K562 (cell line): ENCODE data around the gene ZNF462. TPM values are rescaled to one million over a fixed set of nuclear protein-coding genes. Genes with fewer than 3 reads are reported as not detected.

ENCODE experiments used
- ATAC-seq: fragments of 200-7000 bp; cut with Tn5 transposase; 3 replicates; pipeline ENCODE4 v1.9.1; 2020; ENCODE audit warnings: moderate library complexity
- BruUV-seq: library from RNA; stranded (reverse); fragments of 400-500 nt; replicated peaks from 2 replicates; lab custom pipeline; 2021; lab: Mats Ljungman, UMichigan
- CTCF ChIA-PET: fragments of 300-600 bp; formaldehyde crosslinking; extraction: SDS; loops from one replicate; lab custom pipeline; 2021; ENCODE audit warnings: low intra/inter-chr PET ratio; lab: Yijun Ruan, JAX
- POLR2A ChIA-PET: fragments of 300-600, 350-650 bp; sonication (Branson Sonifier 250); formaldehyde crosslinking; extraction: SDS; loops from one replicate; lab custom pipeline; 2021; ENCODE audit warnings: antibody characterized with exemption, inconsistent platforms; lab: Yijun Ruan, JAX
- DNase-seq, 4 experiments: peaks; one replicate each; pipeline versions ENCODE4 v3.0.0 to v3.0.0-alpha.2; 2011 to 2018; ENCODE audit warnings: low spot score in 3 of 4, mixed read lengths in 3 of 4; ENCODE audit errors: extremely low read depth in 1 of 4
- FAIRE-seq: peaks from 2 replicates; lab custom pipeline; 2011; peaks lifted over from hg19 to GRCh38; lab: Jason Lieb, UNC
- H2AFZ ChIP-seq: 2 replicates; pipeline ENCODE4 v1.6.0; 2011; ENCODE audit warnings: low read depth, low read length, control low read depth, inconsistent platforms
- H3K27ac ChIP-seq: fragments of 200-600 bp; 3 replicates; pipeline ENCODE4 v1.8.0; 2011; ENCODE audit warnings: low read depth, mild to moderate bottlenecking, control low read depth, inconsistent platforms, low read length, moderate library complexity, mixed read lengths; ENCODE audit errors: extremely low read depth
- H3K27me3 ChIP-seq, 2 experiments: fragments of 300-600 bp in 1 of 2; 2 replicates in 1 of 2; 3 replicates in 1 of 2; pipeline versions ENCODE4 v1.6.0 to v1.8.0; 2011; ENCODE audit warnings: inconsistent platforms in 2 of 2, low read length in 2 of 2, mild to moderate bottlenecking in 1 of 2, mixed read lengths in 1 of 2, moderate library complexity in 1 of 2; ENCODE audit not compliant: control insufficient read depth in 2 of 2, insufficient read depth in 2 of 2
- H3K36me3 ChIP-seq: fragments of 300-600 bp; 3 replicates; pipeline ENCODE4 v1.8.0; 2011; ENCODE audit warnings: mild to moderate bottlenecking, low read length, inconsistent platforms; ENCODE audit not compliant: control insufficient read depth, insufficient read depth
- H3K4me1 ChIP-seq, 2 experiments: fragments of 200-600 bp in 1 of 2; replicated peaks in 1 of 2; 2 replicates in 1 of 2; 3 replicates in 1 of 2; pipeline versions ENCODE4 v1.5.1 to v1.8.0; 2011; ENCODE audit warnings: inconsistent platforms in 2 of 2, low read length in 2 of 2, mild to moderate bottlenecking in 1 of 2, mixed read lengths in 1 of 2, moderate library complexity in 1 of 2; ENCODE audit not compliant: control insufficient read depth in 2 of 2, insufficient read depth in 2 of 2
- H3K4me2 ChIP-seq: 2 replicates; pipeline ENCODE4 v1.6.1; 2011; ENCODE audit warnings: low read length, control low read depth, inconsistent platforms, mixed read lengths; ENCODE audit not compliant: insufficient read depth
- H3K4me3 ChIP-seq: fragments of 200-600 bp; sonication (generic), shearing (Covaris generic); 2 replicates; pipeline ENCODE4 v1.5.1; 2016; ENCODE audit warnings: control low read depth, inconsistent platforms
- H3K79me2 ChIP-seq: fragments of 200-600 bp; 3 replicates; pipeline ENCODE4 v1.8.0; 2011; ENCODE audit warnings: low read length, inconsistent platforms; ENCODE audit not compliant: control insufficient read depth, insufficient read depth
- H3K9ac ChIP-seq, 2 experiments: 2 replicates each; pipeline versions ENCODE4 v1.6.0 to v1.6.1; 2011; ENCODE audit warnings: low read depth in 2 of 2, low read length in 2 of 2, control low read depth in 1 of 2, inconsistent platforms in 1 of 2, mild to moderate bottlenecking in 1 of 2, mixed read lengths in 1 of 2; ENCODE audit not compliant: insufficient read depth in 1 of 2
- H3K9me1 ChIP-seq: one replicate; pipeline ENCODE4 v1.6.0; 2011; ENCODE audit warnings: inconsistent platforms, mild to moderate bottlenecking, low read length, moderate library complexity; ENCODE audit not compliant: control insufficient read depth, insufficient read depth
- H3K9me3 ChIP-seq: replicated peaks from 2 replicates; pipeline ENCODE4 v1.5.1; 2011; ENCODE audit warnings: low read depth, low read length, inconsistent platforms; ENCODE audit not compliant: control insufficient read depth, insufficient read depth
- H4K20me1 ChIP-seq: replicated peaks from 2 replicates; pipeline ENCODE4 v1.6.1; 2011; ENCODE audit warnings: low read length, inconsistent platforms, mixed read lengths; ENCODE audit not compliant: control insufficient read depth, insufficient read depth
- ARID1B ChIP-seq: fragments of 450-650 bp; IDR thresholded peaks from 2 replicates; pipeline ENCODE4 v1.6.1; 2016; ENCODE audit warnings: antibody characterized with exemption, mild to moderate bottlenecking, inconsistent platforms
- BCL6 ChIP-seq: fragments of 250-450 bp; sonication (Bioruptor Pico); IDR thresholded peaks from 2 replicates; pipeline ENCODE4 v1.4.0; 2020
- EGR1 ChIP-seq: fragments of 450-650 bp; conservative IDR thresholded peaks from 2 replicates; pipeline ENCODE4 v1.6.1; 2017; ENCODE audit warnings: mild to moderate bottlenecking
- FIP1L1 ChIP-seq: fragments of 200-400 bp; formaldehyde crosslinking; IDR thresholded peaks from 2 replicates; pipeline ENCODE4 v1.6.1; 2018; ENCODE audit warnings: mild to moderate bottlenecking, low read depth, low read length; ENCODE audit not compliant: poor library complexity, severe bottlenecking
- ILK ChIP-seq: fragments of 450-650 bp; IDR thresholded peaks from 2 replicates; pipeline ENCODE4 v1.6.1; 2016; ENCODE audit warnings: missing genetic modification characterization, low read depth, mild to moderate bottlenecking, missing compliant biosample characterization, moderate library complexity, borderline replicate concordance
- MEIS2 ChIP-seq: fragments of 450-650 bp; IDR thresholded peaks from 2 replicates; pipeline ENCODE4 v1.6.1; 2014; ENCODE audit warnings: mild to moderate bottlenecking; ENCODE audit not compliant: partially characterized antibody
- NFATC3 ChIP-seq: fragments of 450-650 bp; IDR thresholded peaks from 2 replicates; pipeline ENCODE4 v1.6.1; 2017; ENCODE audit warnings: mild to moderate bottlenecking
- POU5F1 ChIP-seq: fragments of 150-350 bp; IDR thresholded peaks from 2 replicates; pipeline ENCODE4 v1.6.1; 2014; ENCODE audit warnings: borderline replicate concordance, low read length, low read depth, mild to moderate bottlenecking; ENCODE audit not compliant: partially characterized antibody
- RFX1 ChIP-seq: fragments of 450-650 bp; IDR thresholded peaks from 2 replicates; pipeline ENCODE4 v1.6.1; 2016; ENCODE audit warnings: mild to moderate bottlenecking, moderate library complexity
- RNF2 ChIP-seq: sonication (generic); IDR thresholded peaks from 2 replicates; pipeline ENCODE4 v1.6.1; 2016
- SNIP1 ChIP-seq: fragments of 450-650 bp; IDR thresholded peaks from 2 replicates; pipeline ENCODE4 v1.7.1; 2017; ENCODE audit warnings: low read depth, mild to moderate bottlenecking
- ZFP1 ChIP-seq: fragments of 450-650 bp; formaldehyde crosslinking; IDR thresholded peaks from 2 replicates; pipeline ENCODE4 v1.4.0; 2020; ENCODE audit warnings: mild to moderate bottlenecking, mixed read lengths
- ZNF316 ChIP-seq: fragments of 450-650 bp; IDR thresholded peaks from 2 replicates; pipeline ENCODE4 v1.6.1; 2016
- ZNF79 ChIP-seq: fragments of 250-450 bp; sonication (Bioruptor Pico); IDR thresholded peaks from 2 replicates; pipeline ENCODE4 v1.4.0; 2020; ENCODE audit warnings: low read depth, mild to moderate bottlenecking, moderate library complexity
- WGBS: fragments of 100-300 bp; shearing (Covaris generic); methylation state at CpG from one replicate; pipeline ENCODE4 v1.1.6; 2016; ENCODE audit warnings: low coverage, mixed read lengths; ENCODE audit not compliant: insufficient coverage; ENCODE audit errors: missing lambda C conversion rate; 5-methylcytosine and 5-hydroxymethylcytosine counted together
- in situ Hi-C: fragments of 300-500 bp; cut with MboI; formaldehyde crosslinking; loops from 4 replicates; pipeline ENCODE4 v1.15.0; 2018; ENCODE audit warnings: inconsistent platforms, mixed read lengths
- intact Hi-C: fragments of 100-400 bp; cut with micrococcal nuclease; formaldehyde crosslinking; loops from 2 replicates; pipeline ENCODE4 v1.14.2; 2022
- polyA plus RNA-seq, 8 experiments: library from polyadenylated mRNA; depleted of rRNA in 4 of 8; stranded (reverse) in 5 of 8; unstranded in 3 of 8; fragments of >200 nt; fragmentation: Nextera tagmentation in 2 of 8; fragmentation: Illumina TruSeq in 1 of 8; extraction: Ambion mirVana in 2 of 8; extraction: Trizol in 1 of 8; gene quantifications; 2 replicates each; pipeline versions ENCODE4 v1.2.1 to v1.2.3, GENCODE V29; 2011 to 2014; ENCODE audit warnings: inconsistent platforms in 1 of 8, missing spikeins in 1 of 8
- total RNA-seq, 7 experiments: library from RNA; depleted of rRNA in 6 of 7; stranded (reverse); fragments of >200 nt in 6 of 7; fragmentation: Illumina TruSeq in 2 of 7; extraction: Trizol in 2 of 7; gene quantifications; 2 replicates each; pipeline versions ENCODE4 v1.2.1 to v1.2.3, GENCODE V29; 2011 to 2021; ENCODE audit warnings: low replicate concordance in 1 of 7

ZNF462 gene
- total and polyA plus RNA-seq, 9 of the 15 experiments (the other 6 are each of a cell fraction or from before 2014, with no cell fraction given), result 0.20 TPM; not detected in 8

- DNase-seq, result no peak
- Histone ChIP-seq H3K36me3 (no peaks in the 10 kb centered on the region), H3K4me2 (no peak overlapping the region), H3K9me3 (no peaks in the 10 kb centered on the region), H3K9ac (no peak overlapping the region), H3K4me3 (no peak overlapping the region), H4K20me1 (no peaks in the 10 kb centered on the region), H3K9me1 (no peaks in the 10 kb centered on the region)
- BruUV-seq, result no TSS peak
- intact Hi-C loops, result no loop called here
- no peak for FAIRE-seq
- TF ChIP-seq NFATC3 (no peak), BCL6 (CRISPR knock-in tag) (no peak), SNIP1 (no peak), ARID1B (no peak), ILK (tag) (no peak), POU5F1 (no peak), EGR1 (no peak), RNF2 (no peak), ZNF316 (no peak), ZFP1 (CRISPR knock-in tag) (no peak), FIP1L1 (no peak), MEIS2 (no peak), RFX1 (no peak), ZNF79 (CRISPR knock-in tag) (no peak)
- TF ChIP-seq, all 486 proteins: peak for 0
- Histone ChIP-seq H3K27ac (no peak overlapping the region), H2AFZ (no peak overlapping the region), H3K79me2 (no peaks in the 10 kb centered on the region), H3K4me1 (no peaks in the 10 kb centered on the region), H3K27me3 (no peaks in the 10 kb centered on the region)
- in situ Hi-C loops, result no loop called here
- 4% methylated on average over 2 of the region's 3 CpGs for WGBS
- POLR2A ChIA-PET, result interaction anchor here (0.6 kb wide), 1 partner anchor 951 kb away, joined by 3 read pairs; no protein-coding TSS in a partner anchor
- CTCF ChIA-PET, result no interaction called here
- ATAC-seq, result no peak
Observed at GRCh38 chr9:106906129-106906528, 43.2 kb downstream of the ZNF462 start.
